Activated naive CD8-positive, alpha-beta T cell treated with anti-CD3 and anti-CD28 coated beads for 36 hours (primary cell): ENCODE results near the gene TRIM9. TPM values are rescaled to one million over a fixed set of nuclear protein-coding genes. Genes with fewer than 3 reads are reported as not detected.
A peak's percentile ranks its signal among the peaks of the same experiment; 100 is the strongest.

ENCODE experiments used
- DNase-seq: peaks from one replicate; pipeline ENCODE4 v3.0.0; 2021
- H3K27ac Mint-ChIP-seq: one replicate; pipeline ENCODE4 v1.8.0; 2022; ENCODE audit warnings: mild to moderate bottlenecking, moderate library complexity, mixed read lengths
- H3K27me3 Mint-ChIP-seq: one replicate; pipeline ENCODE4 v1.8.0; 2022; ENCODE audit warnings: mild to moderate bottlenecking, mixed read lengths
- H3K36me3 Mint-ChIP-seq: one replicate; pipeline ENCODE4 v1.8.0; 2021; ENCODE audit warnings: mild to moderate bottlenecking, mixed read lengths
- H3K4me1 Mint-ChIP-seq: one replicate; pipeline ENCODE4 v1.8.0; 2021; ENCODE audit warnings: mixed read lengths
- H3K4me3 Mint-ChIP-seq: one replicate; pipeline ENCODE4 v1.8.0; 2022; ENCODE audit warnings: mild to moderate bottlenecking, moderate library complexity, mixed read lengths
- H3K9me3 Mint-ChIP-seq: one replicate; pipeline ENCODE4 v1.8.0; 2022; ENCODE audit warnings: mixed read lengths
- total RNA-seq, 2 experiments: library from RNA; stranded (reverse); gene quantifications; one replicate each; pipeline ENCODE4 v1.2.3, GENCODE V29; 2021

TRIM9 gene
- total RNA-seq = 1 to 10 TPM; 6.1 to 6.2 TPM

DNA sequence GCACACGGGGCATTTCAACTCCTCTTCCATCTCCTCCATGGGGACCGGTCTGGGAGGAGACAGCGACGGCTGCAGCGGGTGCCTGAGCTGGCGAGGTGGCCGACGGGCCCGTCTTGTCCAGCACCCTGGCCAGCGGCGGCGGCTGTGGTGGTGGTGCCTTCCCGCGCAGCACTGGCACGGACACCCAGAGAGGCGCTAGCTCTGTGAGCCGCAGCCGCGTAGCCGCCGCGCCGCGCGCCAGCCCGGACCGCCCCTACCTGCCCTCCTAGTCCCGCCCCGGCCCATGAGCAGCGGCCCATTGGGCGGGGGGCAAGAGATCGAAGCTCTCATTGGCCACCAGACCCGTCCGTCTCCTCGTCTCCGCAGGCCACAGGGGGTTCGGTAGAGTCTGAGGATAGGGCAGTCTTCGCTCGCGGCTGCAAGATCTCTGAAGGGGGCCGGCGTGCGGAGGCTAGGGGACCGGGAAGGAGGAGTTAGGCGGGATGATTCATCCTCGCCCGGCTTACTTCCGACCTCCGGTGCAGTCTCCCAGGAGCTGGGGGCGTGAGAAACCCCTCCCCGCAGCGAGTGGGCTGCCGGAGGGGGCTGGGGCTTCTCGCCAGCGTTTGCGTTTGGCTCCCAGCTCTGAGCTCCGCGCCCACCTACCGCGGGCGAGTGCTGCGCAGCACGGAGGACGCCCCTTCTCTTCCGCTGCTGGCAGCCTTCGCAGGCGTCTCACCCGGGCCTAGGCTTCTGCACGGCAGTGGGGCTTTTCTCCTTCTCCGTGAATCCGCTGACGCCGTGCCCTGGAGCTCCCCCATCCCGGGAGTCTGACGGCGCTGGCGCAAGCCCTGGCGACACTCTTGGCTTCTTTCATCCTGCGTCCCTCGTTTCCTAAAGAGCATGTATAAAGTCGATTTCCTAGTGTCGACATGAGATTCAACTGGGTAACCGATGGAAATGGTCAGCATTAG lies at the start of gene TRIM9:
TSS of gene TRIM9 (minus strand) at position 205 of the 953 bp plus-strand sequence. CDS start at position 39, 166 bp downstream.
- H3K27ac Mint-ChIP-seq = peak within 1 kb of the TSS; percentile 91
- H3K9me3 Mint-ChIP-seq = no peaks in the 10 kb centered on the region
- no peaks in the 10 kb centered on the region for H3K36me3 Mint-ChIP-seq
- DNase-seq = peak; percentile 95
- H3K4me3 Mint-ChIP-seq = peak within 1 kb of the TSS; percentile 90
- no peaks in the 10 kb centered on the region for H3K27me3 Mint-ChIP-seq
- H3K4me1 Mint-ChIP-seq = peaks cover 20% of the 10 kb centered on the region

DNA sequence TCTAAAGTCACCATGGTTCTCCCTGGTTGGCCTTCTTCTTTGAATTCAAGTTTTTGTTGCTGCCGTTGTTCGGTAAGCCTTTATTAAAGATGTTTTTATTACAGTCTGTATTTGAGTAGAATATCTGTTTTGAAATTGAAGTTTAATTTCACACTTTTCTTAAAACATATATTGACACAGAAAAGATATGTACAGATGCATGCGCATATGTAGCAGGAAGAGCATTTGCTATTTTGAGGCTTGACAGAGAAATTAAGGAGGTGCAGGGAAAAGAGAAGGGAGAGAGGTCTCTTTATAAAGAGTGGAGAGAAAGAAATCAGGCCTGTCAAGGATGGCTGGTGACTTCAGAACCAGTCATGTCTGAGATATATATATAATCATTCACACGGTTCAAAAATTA lies 46.0 kb upstream of the TRIM9 start:
- Mint-ChIP-seq H3K27ac (no peak overlapping the region), H3K27me3 (no peaks in the 10 kb centered on the region), H3K4me1 (no peaks in the 10 kb centered on the region), H3K36me3 (no peaks in the 10 kb centered on the region), H3K9me3 (peaks cover 3% of the 10 kb centered on the region), H3K4me3 (no peak overlapping the region)
- no peak for DNase-seq

DNA sequence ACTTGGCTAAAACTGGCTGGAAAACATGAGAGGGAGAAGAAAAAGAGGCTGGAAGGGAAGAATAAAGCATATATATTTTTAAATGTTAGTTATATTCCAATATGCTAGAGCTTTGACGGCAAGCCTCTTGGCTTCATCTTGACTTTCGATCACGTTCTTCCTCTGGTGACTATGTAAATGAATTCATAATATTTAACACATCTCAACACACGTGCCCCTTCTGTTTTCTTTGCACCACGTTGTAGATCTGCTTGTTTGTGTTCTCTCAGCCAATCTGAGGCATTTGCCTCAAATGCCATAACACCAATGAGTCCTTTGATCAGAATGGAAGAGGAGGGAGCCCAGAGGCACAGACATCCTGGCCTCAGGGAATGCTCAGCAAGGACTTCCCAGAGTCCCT lies 45.4 kb upstream of the TRIM9 start:
- H3K9me3 Mint-ChIP-seq = peaks cover 3% of the 10 kb centered on the region
- no peak overlapping the region for H3K27ac Mint-ChIP-seq
- H3K27me3 Mint-ChIP-seq = no peaks in the 10 kb centered on the region
- H3K36me3 Mint-ChIP-seq = no peaks in the 10 kb centered on the region
- DNase-seq = no peak
- H3K4me3 Mint-ChIP-seq = no peak overlapping the region
- H3K4me1 Mint-ChIP-seq = no peaks in the 10 kb centered on the region

DNA sequence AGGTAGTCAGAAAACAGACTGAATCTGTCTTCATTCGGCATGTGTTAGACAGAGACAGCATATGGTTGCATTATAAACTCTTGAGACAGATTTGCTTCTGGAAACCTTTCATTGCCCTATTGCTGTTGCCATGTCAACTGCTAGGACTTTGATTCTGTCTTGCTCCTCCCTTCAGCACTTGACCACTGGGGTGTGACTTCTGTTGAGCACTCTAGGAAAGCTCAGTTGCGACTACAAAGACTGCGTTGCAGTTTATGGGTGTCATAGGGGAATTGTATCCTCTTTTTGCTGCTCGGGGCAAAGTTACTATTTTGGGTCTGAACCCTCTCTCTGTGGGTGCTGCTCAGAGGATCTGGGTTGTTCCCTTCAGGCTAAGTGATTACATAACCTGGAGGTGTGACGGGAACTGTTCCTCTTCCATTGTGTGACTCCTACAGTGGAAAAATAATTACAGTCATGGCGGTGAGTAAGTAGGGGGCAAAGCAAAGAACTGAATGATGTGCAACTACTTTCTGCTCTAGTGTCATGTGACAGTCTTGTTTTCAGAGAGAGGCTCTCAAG lies 44.3 kb upstream of the TRIM9 start:
- DNase-seq = no peak
- Mint-ChIP-seq H3K9me3 (peaks cover 6% of the 10 kb centered on the region), H3K27ac (no peak overlapping the region), H3K4me3 (no peak overlapping the region), H3K27me3 (no peaks in the 10 kb centered on the region), H3K4me1 (no peaks in the 10 kb centered on the region), H3K36me3 (no peaks in the 10 kb centered on the region)

DNA sequence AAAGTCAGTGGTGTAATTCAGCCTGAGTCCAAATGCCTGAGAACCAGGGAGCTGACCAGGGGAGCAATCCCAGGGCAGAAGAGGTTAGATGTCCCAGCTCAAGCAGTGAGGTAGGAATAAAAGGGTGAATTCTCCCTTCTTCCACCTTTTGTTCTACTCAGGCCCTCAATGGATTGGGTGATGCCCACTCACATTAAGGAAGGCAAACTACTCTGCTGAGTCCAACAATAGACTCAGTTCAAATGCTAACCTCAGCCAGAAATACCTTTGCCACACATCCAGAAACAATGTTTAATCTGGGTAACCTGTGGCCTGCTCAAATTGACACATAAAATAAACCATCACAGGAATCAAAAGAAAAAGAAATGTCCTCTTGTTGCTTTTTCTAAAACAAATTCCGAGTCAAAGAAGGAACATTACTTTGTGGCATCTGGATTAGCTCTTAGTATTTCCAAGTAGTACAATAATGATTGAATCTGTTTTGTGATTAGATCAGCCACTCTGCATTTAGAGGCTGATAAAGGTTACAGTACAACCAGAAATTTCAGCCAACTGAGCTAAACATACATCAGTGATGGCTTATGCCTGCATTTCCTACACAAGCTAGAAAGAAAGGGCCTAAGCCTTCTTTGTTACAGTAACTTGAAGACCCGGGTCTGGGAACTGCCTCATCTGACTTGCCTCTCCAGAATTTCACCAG lies 43.6 kb upstream of the TRIM9 start:
- no peak overlapping the region for H3K27ac Mint-ChIP-seq
- no peaks in the 10 kb centered on the region for H3K4me1 Mint-ChIP-seq
- no peak for DNase-seq
- H3K4me3 Mint-ChIP-seq = no peak overlapping the region
- H3K9me3 Mint-ChIP-seq = peaks cover 6% of the 10 kb centered on the region
- H3K36me3 Mint-ChIP-seq = no peaks in the 10 kb centered on the region
- H3K27me3 Mint-ChIP-seq = no peaks in the 10 kb centered on the region

DNA sequence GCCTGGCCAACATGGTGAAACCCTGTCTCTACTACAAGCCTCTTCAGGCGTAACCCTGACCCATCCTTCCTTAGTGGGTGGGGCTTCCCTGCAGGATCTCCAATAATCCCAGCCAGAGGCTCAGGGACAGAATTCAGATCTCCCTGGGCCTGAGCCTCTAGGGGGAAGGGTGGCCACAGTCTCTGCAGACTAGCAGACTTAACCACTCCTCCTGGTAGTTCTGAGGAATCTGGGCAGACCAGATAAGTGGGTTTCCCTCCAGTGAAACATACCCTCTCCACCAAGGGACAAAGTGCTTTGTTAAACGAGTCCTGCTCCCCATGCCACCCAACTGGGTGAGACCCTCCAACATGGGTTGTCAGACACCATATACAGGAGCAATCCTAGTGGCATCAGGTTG lies 36.6 kb upstream of the TRIM9 start:
- no peak overlapping the region for H3K27ac Mint-ChIP-seq
- no peaks in the 10 kb centered on the region for H3K4me1 Mint-ChIP-seq
- DNase-seq = no peak
- H3K4me3 Mint-ChIP-seq = no peak overlapping the region
- H3K36me3 Mint-ChIP-seq = no peaks in the 10 kb centered on the region
- no peaks in the 10 kb centered on the region for H3K27me3 Mint-ChIP-seq
- H3K9me3 Mint-ChIP-seq = peaks cover 7% of the 10 kb centered on the region

DNA sequence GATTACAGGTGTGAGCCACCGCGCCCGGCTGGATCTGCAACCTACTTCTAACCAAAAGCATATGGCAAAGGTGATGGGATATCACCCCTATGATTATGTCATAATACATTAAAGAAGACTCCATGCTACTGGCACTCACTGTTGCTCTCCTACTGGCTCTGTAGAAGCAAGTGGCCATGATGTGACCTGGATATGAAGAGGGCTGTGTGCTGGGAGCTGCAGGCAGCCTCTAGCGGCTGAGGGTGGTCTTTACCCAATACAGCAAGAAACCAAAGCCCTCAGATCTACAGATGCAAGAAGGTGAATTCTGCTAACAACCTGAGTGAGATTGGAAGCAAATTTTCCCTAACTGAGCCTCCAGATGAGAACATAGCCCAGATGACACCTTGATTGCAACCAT lies 34.2 kb upstream of the TRIM9 start:
- H3K27me3 Mint-ChIP-seq = no peaks in the 10 kb centered on the region
- no peak for DNase-seq
- peaks cover 6% of the 10 kb centered on the region for H3K9me3 Mint-ChIP-seq
- H3K36me3 Mint-ChIP-seq = no peaks in the 10 kb centered on the region
- no peaks in the 10 kb centered on the region for H3K4me1 Mint-ChIP-seq
- H3K4me3 Mint-ChIP-seq = no peak overlapping the region
- no peak overlapping the region for H3K27ac Mint-ChIP-seq

DNA sequence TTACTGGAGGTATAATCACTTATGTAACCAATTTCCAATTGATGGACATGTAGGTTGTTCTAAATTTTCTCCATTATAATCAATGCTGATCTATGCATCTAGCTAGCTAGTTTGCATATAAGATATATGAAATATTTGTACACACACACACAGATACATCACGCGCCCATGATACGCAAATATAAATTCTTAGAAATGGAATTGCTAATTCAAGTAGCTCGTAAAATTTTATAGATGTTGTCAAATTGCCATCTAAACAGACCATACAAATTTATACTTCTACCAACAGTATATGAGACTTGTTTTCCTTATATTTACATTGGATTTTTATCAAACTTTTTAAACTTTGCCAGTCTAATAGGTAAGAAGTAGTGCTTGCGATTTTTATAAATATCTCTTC lies 29.1 kb upstream of the TRIM9 start:
- DNase-seq = no peak
- H3K4me3 Mint-ChIP-seq = no peak overlapping the region
- H3K27me3 Mint-ChIP-seq = peaks cover 4% of the 10 kb centered on the region
- peaks cover 2% of the 10 kb centered on the region for H3K9me3 Mint-ChIP-seq
- H3K36me3 Mint-ChIP-seq = no peaks in the 10 kb centered on the region
- H3K4me1 Mint-ChIP-seq = no peaks in the 10 kb centered on the region
- H3K27ac Mint-ChIP-seq = no peak overlapping the region

DNA sequence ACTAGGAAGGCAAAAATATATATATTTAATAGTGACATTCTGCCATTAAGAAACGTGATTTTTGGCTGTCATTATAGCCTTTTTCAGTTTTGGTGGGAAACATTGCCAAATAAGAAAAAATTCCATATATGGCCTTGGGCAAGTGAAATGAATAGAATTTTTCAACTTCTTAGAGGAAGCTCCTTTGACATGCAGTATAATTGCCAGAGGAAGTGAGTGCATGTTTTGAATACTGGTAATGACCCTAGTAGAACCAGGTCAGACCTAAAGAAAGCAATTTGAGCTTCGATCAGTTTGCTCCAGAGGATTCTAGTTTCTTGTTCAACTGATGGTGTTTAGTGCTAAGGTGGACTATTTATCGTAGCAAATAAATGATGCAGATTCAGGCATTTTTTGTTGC lies 26.2 kb upstream of the TRIM9 start:
- DNase-seq = no peak
- Mint-ChIP-seq H3K27me3 (peaks cover 4% of the 10 kb centered on the region), H3K9me3 (peaks cover 2% of the 10 kb centered on the region), H3K4me1 (peaks cover 3% of the 10 kb centered on the region), H3K4me3 (no peak overlapping the region), H3K36me3 (no peaks in the 10 kb centered on the region), H3K27ac (no peak overlapping the region)

DNA sequence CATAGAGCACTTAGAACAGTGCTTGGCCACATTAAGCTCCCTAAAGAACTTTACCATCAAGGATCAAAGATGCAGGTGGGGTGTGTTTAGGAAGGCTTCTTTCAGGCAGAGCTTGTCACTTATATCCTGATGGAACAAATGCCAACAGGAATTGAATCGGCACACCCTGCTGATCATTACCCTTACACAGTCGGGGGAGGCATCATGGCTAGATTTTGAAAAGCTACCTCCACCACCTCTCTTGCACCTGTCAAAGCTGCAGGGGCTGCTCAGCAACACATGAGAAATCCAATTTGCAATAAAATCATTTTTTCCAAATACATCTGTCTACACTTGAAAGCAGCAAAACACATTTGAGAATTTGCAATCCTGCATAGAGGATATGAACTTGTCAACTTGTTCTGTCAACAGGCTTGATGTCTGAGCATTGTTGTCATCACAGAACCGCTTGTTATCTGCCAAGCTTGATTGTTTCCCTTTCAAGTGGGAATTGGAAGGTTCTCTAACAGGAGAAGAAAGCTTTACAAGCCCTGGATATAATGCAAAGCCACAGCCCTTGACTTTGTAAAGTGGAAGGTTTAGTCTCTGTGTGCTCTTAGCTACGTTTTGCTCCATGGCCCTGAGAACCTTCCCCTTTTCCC lies 24.6 kb upstream of the TRIM9 start:
- Mint-ChIP-seq H3K36me3 (no peaks in the 10 kb centered on the region), H3K27me3 (peaks cover 4% of the 10 kb centered on the region), H3K4me3 (no peak overlapping the region), H3K4me1 (peaks cover 3% of the 10 kb centered on the region), H3K9me3 (no peaks in the 10 kb centered on the region), H3K27ac (no peak overlapping the region)
- DNase-seq = no peak

DNA sequence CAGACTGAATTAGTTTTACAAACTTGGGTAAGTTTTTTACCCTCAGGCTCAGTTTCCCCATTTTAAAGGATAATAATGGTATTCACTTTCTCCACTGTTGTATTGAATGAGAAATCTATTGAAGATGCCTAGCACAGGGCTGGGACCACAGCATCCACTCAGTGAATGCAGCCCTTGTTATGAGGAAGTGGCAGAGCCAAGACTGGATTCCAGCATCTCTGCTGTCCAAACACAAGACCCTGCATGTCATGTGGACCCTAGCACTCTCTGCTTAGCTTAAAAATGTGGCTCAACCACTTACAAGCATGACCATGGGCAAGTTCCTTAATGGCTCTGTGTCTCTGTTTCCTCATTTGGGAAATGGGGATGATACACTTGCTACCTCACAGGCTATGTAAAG lies 24.1 kb upstream of the TRIM9 start:
- Mint-ChIP-seq H3K4me3 (no peak overlapping the region), H3K36me3 (no peaks in the 10 kb centered on the region), H3K27me3 (peaks cover 4% of the 10 kb centered on the region), H3K27ac (no peak overlapping the region), H3K4me1 (peaks cover 3% of the 10 kb centered on the region), H3K9me3 (no peaks in the 10 kb centered on the region)
- no peak for DNase-seq

DNA sequence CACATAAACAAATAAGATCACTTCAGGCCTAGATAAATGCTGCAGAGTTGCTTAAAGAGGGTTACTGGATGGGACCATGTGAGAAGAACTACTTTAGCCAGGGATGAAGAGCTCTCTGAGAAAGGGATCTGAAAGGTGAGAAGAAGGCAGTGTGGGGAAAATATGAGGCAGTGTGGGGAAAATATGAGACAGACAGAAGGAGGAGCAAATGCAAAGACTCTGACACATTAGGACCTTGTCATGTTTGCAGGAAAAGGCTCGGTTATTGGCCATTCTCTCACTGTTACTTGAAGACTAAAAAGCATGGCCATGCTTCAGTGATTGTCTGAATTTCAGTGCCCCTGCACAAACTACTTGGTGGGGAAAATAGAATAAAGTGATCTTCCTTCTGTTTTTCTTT lies 22.7 kb upstream of the TRIM9 start:
- Mint-ChIP-seq H3K9me3 (no peaks in the 10 kb centered on the region), H3K36me3 (no peaks in the 10 kb centered on the region), H3K27ac (no peak overlapping the region), H3K4me3 (no peak overlapping the region), H3K27me3 (no peaks in the 10 kb centered on the region), H3K4me1 (peaks cover 3% of the 10 kb centered on the region)
- DNase-seq = no peak

DNA sequence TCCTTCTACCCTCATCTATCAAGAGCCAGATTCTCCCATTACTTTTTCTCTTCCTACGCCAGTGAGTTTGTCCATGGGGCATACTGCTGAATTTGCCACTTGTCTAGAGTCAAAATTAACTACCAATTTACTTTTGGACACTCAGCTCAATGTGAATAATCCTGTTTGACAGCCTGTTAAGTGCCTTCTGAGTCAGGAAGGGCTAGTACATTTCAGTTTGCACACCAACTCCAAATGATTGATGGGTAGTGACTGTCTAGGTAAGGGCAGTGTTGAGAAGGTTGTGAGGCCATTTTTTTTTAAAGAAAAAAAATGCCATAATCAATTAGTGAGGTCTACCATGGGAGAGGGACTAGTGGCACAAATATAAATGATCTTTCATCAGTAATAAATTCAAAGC lies 21.8 kb upstream of the TRIM9 start:
- peaks cover 3% of the 10 kb centered on the region for H3K4me1 Mint-ChIP-seq

DNA sequence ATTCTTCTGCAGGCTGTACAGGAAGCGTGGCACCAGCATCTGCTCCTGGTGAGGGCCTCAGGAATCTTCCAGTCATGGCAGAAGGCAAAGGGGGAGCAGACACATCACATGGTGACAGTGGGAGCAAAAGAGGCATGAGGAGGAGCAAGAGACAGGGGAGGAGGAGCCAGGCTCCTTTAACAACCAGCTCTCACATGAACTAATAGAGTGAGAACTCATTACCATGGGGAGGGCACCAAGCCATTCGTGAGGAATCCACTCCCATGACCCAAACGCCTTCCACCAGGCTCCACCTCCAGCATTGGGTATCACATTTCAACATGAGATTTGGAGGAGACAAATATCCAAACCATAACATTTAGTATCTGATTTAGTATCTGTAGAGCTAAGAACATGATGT lies 14.7 kb upstream of the TRIM9 start:
- no peak overlapping the region for H3K4me3 Mint-ChIP-seq

More for the DNA sequence above, 21.8 kb upstream of the TRIM9 start:
- Mint-ChIP-seq H3K27me3 (no peaks in the 10 kb centered on the region), H3K4me3 (no peak overlapping the region), H3K9me3 (no peaks in the 10 kb centered on the region), H3K36me3 (no peaks in the 10 kb centered on the region), H3K27ac (no peak overlapping the region)
- DNase-seq = no peak

DNA sequence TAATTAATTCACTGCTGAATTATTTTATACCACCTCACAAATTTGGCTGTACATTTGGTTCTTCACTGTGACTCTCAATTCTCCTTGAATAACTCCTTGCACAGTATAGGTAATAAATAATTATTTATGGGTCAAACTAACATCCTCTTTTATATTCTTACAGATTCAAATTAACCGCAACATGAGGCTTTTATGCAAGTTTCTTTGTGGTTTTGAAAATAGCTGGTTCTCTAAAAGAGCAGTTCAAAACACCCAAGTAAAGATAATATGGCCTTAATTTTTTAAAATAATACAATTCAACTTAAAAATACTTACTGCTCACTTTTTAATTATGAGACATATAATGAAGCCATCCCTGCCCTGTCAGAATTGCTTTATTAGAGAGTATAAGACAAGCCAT lies 12.9 kb upstream of the TRIM9 start:
- Mint-ChIP-seq H3K4me3 (no peak overlapping the region), H3K27ac (no peak overlapping the region), H3K36me3 (peaks cover 2% of the 10 kb centered on the region), H3K4me1 (no peaks in the 10 kb centered on the region), H3K9me3 (no peaks in the 10 kb centered on the region), H3K27me3 (peaks cover 6% of the 10 kb centered on the region)
- no peak for DNase-seq

More for the DNA sequence above, 14.7 kb upstream of the TRIM9 start:
- peaks cover 2% of the 10 kb centered on the region for H3K36me3 Mint-ChIP-seq
- no peaks in the 10 kb centered on the region for H3K9me3 Mint-ChIP-seq
- DNase-seq = no peak
- H3K27me3 Mint-ChIP-seq = peaks cover 6% of the 10 kb centered on the region
- H3K27ac Mint-ChIP-seq = no peak overlapping the region
- H3K4me1 Mint-ChIP-seq = no peaks in the 10 kb centered on the region
